Measurements from ENCODE around the gene CD70. TPM values are rescaled to one million over a fixed set of nuclear protein-coding genes. Genes with fewer than 3 reads are reported as not detected.
"Not testable (repeated sequence)": the region's sequence is repeated elsewhere in the genome, so short reads cannot be mapped to it uniquely, and the experiment has no call there.

The CD70 gene
- total RNA-seq (2014; rRNA removed; shearing (Covaris generic)): 62.8 and 65.4 TPM in 2 replicates

- DNase-seq (ENCODE audit: low read depth): peak; percentile 89
Measured at GRCh38 chr19:6590827-6591319, at the start of gene CD70. Gene CD70 (minus strand): TSS chr19:6591150. CDS start chr19:6591002, 148 bp downstream.

GRCh38 chr19:6640333-6640732 is 49.4 kb upstream of the CD70 start:
- not testable (repeated sequence) for DNase-seq (ENCODE audit: low read depth)

GRCh38 chr19:6639439-6639838 is 48.5 kb upstream of the CD70 start:
- DNase-seq (ENCODE audit: low read depth): peak; percentile 80

- DNase-seq (ENCODE audit: low read depth): not testable (repeated sequence)
Measured at GRCh38 chr19:6633456-6633813, 42.5 kb upstream of the CD70 start.

- DNase-seq (ENCODE audit: low read depth): peak; percentile 81
Measured at GRCh38 chr19:6632747-6633455, 42.0 kb upstream of the CD70 start.

GRCh38 chr19:6632002-6632621 is 41.2 kb upstream of the CD70 start:
- peak; percentile 72 for DNase-seq (ENCODE audit: low read depth)

GRCh38 chr19:6626764-6627163 is 35.8 kb upstream of the CD70 start:
- no peak for DNase-seq (ENCODE audit: low read depth)

- DNase-seq (ENCODE audit: low read depth): no peak
Measured at GRCh38 chr19:6617374-6617773, 26.4 kb upstream of the CD70 start.

GRCh38 chr19:6616011-6616410 is 25.1 kb upstream of the CD70 start:
- DNase-seq (ENCODE audit: low read depth): peak; percentile 45

- no peak for DNase-seq (ENCODE audit: low read depth)
Measured at GRCh38 chr19:6613711-6614110, 22.8 kb upstream of the CD70 start.

- DNase-seq (ENCODE audit: low read depth): peak; percentile 89
Measured at GRCh38 chr19:6610934-6611852, 20.2 kb upstream of the CD70 start.

GRCh38 chr19:6608940-6609339 is 18.0 kb upstream of the CD70 start:
- DNase-seq (ENCODE audit: low read depth): no peak

- not testable (repeated sequence) for DNase-seq (ENCODE audit: low read depth)
Measured at GRCh38 chr19:6608146-6608545, 17.2 kb upstream of the CD70 start.

- DNase-seq (ENCODE audit: low read depth): not testable (repeated sequence)
Measured at GRCh38 chr19:6606276-6607070, 15.5 kb upstream of the CD70 start.

GRCh38 chr19:6604906-6605305 is 14.0 kb upstream of the CD70 start:
- DNase-seq (ENCODE audit: low read depth): no peak

- DNase-seq (ENCODE audit: low read depth): no peak
Measured at GRCh38 chr19:6602729-6603114, 11.8 kb upstream of the CD70 start.

- DNase-seq (ENCODE audit: low read depth): not testable (repeated sequence)
Measured at GRCh38 chr19:6601537-6602052, 10.6 kb upstream of the CD70 start.

- not testable (repeated sequence) for DNase-seq (ENCODE audit: low read depth)
Measured at GRCh38 chr19:6600951-6601536, 10.1 kb upstream of the CD70 start.

- DNase-seq (ENCODE audit: low read depth): no peak
Measured at GRCh38 chr19:6599866-6600454, 9.0 kb upstream of the CD70 start.

- not testable (repeated sequence) for DNase-seq (ENCODE audit: low read depth)
Measured at GRCh38 chr19:6598254-6598892, 7.4 kb upstream of the CD70 start.
